Activated gamma-delta T cell (primary cell): ENCODE data around the gene IBTK.
"Not testable (repeated sequence)": the region's sequence is repeated elsewhere in the genome, so short reads cannot be mapped to it uniquely, and the experiment has no call there.

Experiments used
- DNase-seq: peaks from one replicate; lab custom pipeline; 2025; lab: John Stamatoyannopoulos, UW

IBTK gene

GRCh38 chr6:82179415-82179814 lies 68.1 kb downstream of the IBTK start:
- DNase-seq, result no peak

- no peak for DNase-seq
These were observed 68.8 kb downstream of the IBTK start for GRCh38 chr6:82178759-82179112.

GRCh38 chr6:82178077-82178758 lies 69.3 kb downstream of the IBTK start:
- no peak for DNase-seq

- DNase-seq, result no peak
These were observed 70.9 kb downstream of the IBTK start for GRCh38 chr6:82176616-82177015.

DNA sequence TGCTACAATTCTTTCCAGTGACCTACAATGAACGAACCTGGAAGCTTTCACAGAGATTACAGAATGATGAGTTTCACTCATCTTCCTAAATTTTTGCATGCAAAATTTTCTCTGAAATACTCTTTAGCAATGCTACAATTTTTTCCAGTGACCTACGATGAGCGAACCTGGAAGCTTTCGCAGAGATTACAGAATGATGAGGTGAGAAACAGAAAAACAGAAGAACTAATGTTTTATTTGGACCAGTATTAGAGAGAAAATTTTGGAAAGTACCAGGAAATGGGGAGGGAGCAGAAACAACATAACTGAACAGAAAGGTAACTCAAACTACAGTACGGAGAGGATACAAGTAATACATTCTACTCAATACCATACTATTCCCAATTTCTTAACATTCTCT lies 75.0 kb downstream of the IBTK start:
- DNase-seq, result no peak

GRCh38 chr6:82169138-82169876 lies 78.2 kb downstream of the IBTK start:
- DNase-seq, result no peak

DNA sequence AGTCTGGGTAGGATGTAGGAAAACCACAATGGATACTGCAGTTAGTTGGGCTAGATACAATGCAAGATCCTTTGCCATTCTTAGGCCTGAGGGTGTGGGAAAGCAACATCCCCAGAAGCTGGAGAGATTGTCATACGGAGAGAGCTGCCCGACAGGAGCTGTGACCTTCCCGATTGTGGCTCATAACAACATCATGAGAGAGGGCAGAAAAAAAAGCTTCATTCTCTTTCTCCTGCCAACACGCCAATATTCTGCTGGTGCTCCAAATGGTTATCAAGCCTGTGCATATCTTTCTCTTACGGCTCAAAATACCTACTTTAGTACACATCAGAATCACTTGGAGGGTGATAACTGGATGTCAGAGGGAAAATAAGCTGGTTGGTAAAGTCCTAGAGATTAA lies 81.1 kb downstream of the IBTK start:
- DNase-seq, result no peak

GRCh38 chr6:82160255-82160990 lies 87.1 kb downstream of the IBTK start:
- no peak for DNase-seq

GRCh38 chr6:82152786-82153185 lies 94.8 kb downstream of the IBTK start:
- not testable (repeated sequence) for DNase-seq

- DNase-seq, result not testable (repeated sequence)
These were observed 96.4 kb downstream of the IBTK start for GRCh38 chr6:82151147-82151546.

DNA sequence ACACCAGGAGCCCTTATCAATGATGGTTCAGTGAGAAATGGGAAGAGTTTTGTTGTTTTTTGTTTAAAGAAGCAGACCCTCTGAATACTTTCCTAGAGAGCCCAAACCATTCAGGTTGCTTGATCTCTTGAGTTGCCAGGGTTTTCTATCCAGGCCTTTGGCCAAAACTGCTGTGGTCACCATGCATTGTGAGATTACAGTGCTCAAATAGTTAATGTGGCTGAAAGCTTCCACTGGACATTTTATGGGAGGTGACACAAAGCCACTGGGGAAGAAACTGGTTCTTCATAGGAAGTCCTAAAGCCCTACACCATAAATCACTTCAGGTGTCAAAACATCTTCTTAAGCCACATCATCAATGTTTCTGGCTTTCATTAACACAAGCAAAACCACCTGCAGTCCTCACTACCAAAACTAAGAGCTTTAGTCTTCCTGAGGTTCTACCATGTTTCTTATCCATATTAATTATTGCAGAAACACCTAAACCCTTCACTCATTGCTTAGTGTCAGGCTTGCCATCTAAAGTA lies 101.6 kb downstream of the IBTK start:
- DNase-seq, result no peak

DNA sequence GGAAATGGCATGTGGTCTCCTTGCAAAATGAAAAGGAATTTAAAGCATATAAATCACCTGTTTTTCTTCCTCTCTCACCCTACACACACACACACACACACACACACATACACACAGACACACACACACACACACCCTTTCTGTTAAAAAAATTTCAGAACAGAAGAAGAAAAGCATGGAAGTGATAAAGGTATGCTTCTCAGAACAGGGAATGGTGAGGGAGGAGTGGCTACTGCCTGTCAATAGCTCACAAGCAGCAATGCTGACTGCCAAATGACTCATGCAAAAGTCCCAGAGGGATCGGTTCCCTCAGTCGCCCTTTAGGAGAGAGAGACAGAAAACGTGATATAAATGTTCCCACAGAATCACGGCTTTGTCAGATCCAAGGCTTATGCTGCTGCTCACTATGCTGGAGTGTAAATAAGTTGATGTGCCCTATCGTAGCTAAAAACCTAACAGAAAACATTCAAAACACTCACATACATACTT lies 102.6 kb downstream of the IBTK start:
- DNase-seq, result no peak

DNA sequence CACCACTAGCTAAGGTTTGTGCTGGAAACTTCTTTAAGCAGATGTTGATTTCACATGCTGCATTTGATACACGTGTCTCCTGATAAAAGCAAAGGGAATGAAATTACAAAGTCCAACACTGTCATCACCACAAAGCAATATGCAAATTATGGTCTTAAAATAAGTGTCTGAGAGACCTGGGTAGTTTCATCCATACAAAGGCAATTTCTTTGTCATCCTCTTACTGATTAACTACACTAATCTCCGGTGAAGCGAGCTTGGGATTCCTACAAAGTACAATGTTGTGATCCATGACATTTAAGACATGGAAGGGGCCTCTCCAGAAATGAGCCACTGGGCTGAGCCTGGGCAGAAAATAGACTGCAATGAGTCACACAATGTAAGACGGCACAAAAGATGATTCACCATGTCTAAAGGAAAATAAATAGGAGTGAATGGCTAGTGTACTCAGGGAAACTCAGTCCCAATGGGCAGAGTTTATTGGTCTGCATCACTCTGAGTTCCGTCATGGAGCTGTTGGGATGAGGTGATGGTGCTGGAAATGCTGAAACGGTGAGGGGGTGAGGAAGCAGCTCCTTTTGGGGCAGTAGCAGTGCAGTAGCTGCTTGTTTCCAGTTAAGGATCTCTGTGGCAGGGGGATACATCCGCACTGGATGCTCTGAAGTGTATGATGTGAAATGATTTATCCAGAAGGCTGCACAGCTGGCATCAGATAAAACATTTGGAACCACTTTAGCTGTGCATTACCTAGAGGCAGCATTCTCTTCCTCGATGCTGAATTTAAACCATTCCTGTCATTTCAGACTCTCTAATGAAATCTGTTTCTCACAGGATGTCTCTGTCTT lies 103.3 kb downstream of the IBTK start:
- no peak for DNase-seq

DNA sequence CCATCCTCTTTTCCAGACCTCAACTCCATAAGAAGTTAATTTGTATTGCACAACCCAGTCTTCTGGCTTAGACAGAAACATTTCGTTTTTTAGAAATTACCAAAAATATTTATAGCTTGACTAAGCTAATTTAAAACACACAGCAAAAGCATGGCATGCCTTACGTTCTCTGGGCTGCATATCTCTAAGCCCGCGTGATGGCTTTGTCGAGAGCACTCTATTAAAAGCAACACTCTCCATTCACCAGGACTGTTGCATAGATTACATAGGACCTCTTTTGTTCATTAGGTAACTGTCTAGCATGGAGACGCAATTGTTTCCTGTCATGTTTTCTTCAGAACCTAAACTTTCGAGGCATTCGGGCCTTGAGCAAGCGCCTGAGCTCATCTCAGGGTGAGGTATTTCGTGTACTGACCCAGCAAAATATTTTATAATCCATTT lies 104.5 kb downstream of the IBTK start:
- no peak for DNase-seq

GRCh38 chr6:82142524-82142923 lies 105.0 kb downstream of the IBTK start:
- DNase-seq, result no peak

DNA sequence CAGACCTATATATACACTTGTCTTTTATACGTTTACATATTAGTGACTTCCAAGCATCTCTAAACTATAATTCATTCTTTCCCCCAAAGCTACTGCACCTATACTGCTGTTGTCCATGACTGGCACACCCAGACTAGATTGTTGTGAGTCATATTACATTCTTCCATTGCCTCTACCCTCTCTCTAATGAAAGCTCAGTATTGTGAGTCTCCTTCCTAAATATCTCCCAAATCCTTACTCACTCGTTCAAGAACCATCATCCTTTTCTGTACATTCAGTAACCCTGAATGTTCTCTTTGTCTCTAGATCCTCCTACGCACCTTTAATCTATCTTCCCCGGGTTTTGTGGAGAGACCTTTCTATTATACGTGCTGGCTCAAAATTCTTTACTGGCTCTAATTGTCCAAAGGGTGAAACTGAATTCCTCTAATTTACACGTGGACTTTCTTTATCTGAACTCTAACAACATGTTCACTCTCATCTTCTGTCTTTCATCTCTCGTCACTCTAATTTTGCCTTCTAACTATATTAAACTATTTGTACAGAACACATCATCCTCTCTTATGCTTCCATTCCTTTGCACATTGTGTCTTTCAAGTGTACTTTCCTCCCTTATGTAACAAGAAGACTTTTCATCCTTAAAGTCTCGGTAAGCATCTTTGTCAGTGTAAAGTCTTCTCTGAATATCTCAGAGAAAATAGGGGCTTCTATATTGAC lies 109.3 kb downstream of the IBTK start:
- no peak for DNase-seq

GRCh38 chr6:82131441-82131840 lies 116.1 kb downstream of the IBTK start:
- no peak for DNase-seq

DNA sequence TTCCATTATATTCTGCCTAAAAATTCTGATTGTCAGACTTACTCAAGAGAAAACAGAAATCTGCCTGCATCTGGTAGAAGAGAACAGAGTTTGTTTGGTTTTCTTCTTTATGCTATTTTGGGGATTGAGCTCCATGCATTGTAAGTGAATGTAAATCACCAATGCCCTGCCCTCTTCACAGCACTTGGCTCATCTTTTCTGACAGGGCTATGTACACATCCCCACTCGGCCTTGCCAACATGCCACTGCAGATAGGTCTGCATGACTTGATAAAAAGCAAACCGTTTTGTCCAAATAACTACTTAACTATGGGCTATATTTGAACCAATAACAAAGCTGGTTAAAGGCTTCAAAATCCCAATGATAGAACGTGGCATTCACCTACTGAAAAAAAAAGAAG lies 117.7 kb downstream of the IBTK start:
- no peak for DNase-seq

DNA sequence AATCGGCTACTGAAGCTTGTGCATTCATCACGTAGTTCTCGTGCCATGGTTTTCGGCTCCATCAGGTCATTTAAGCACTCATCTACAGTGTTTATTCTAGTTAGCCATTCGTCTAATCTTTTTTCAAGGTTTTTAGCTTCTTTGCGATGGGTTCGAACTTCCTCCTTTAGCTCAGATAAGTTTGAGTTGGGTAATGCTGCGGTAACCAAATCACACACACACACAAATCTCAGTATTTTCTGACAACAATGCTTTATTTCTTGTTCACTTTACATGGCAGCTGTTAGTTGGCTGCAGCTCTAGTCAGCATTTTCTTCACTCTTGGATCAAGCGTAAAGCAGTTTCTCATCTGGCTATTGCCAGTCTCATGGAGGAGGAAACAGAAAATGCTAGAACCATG lies 118.6 kb downstream of the IBTK start:
- DNase-seq, result not testable (repeated sequence)

DNA sequence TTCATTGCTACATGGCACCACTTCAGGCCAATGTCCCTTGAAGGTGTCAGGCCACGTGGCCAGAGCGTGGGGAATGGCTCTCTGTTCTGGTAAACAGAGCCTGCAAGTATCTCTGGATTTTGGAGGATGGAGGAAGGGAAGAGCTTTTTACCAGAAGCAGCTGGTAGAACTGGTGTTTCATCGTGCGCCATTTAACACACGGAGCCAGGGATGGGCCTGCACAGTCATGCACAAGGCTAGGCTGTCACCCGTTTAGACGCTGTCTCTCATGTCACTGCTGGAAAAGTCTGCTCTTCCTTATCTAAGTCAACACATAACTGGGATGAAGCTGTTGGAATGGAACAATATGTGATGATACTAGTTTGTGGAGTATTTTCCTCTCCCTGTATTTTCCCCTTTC lies 123.9 kb downstream of the IBTK start:
- no peak for DNase-seq
